Neural progenitor cell (in vitro differentiated cells): ENCODE data around the gene SLC2A11.

Experiments used
- CTCF ChIP-seq: fragments of 200-600 bp; sonication (generic); IDR thresholded peaks from 2 replicates; pipeline ENCODE4 v1.5.1; 2017; ENCODE audit warnings: antibody characterized with exemption, mild to moderate bottlenecking
- EZH2 ChIP-seq: fragments of 200-600 bp; sonication (generic); IDR thresholded peaks from 2 replicates; pipeline ENCODE4 v1.6.1; 2017; ENCODE audit warnings: antibody characterized with exemption, mild to moderate bottlenecking, moderate library complexity

DNA sequence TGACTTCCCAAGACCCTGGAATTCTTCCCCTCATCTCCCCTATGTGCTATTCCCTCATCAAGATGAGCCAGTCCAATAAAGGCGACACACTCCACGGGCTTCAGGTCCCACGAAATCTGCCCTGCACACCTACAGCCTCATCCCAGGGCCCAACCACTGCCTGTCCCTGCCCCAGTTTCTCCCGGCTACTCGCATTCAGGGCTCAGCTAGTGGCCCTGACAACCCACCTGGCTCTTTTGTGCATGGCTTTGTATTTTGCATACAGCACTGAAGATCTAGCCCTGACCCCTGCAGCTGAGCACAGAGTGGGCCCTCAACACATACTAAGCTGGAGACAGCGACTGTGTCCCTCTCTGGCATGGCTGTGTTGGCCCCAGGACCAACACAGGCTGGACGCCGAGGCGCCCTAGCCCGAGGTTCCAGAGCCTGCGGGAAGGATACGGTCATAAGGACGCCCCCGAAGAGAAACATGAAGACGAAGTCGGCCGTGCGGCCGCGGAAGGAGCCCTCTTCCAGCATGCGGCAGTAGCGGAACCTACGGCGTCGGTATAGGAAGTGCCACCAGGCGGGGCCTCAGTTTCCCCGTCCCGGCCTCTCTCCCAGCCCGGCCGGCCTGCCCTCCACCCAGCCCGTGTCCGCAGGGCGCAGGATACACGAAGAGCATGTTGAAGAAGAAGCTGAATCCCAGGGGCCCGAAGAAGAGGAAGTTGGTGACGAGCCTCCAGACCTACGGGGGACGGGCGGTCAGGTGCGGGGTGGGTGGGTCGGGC is 19.6 kb upstream of the SLC2A11 start:
- TF ChIP-seq CTCF (no peak), EZH2 (no peak)
